ENCODE measurements around the gene GRN. TPM values are rescaled to one million over a fixed set of nuclear protein-coding genes. Genes with fewer than 3 reads are reported as not detected.
A peak's percentile ranks its signal among the peaks of the same experiment; 100 is the strongest.

Gene GRN
- total RNA-seq, 1 experiment from 2014 or later, result 127 TPM

- Histone ChIP-seq H3K9me3 (ENCODE audit: control insufficient read depth, low read depth, low read length) (no peaks in the 10 kb centered on the region), H4K91ac (ENCODE audit: insufficient read length, low read depth, low read length) (no peak overlapping the region), H3T11ph (ENCODE audit: low read length) (no peak overlapping the region), H3K18ac (ENCODE audit: insufficient read length, low read depth, low read length) (no peak overlapping the region), H3K27ac (ENCODE audit: insufficient read length, low read depth, low read length) (no peak overlapping the region), H4K20me1 (ENCODE audit: control insufficient read depth, insufficient read depth, insufficient read length) (no peaks in the 10 kb centered on the region), H3K14ac (ENCODE audit: insufficient read depth, low read length) (no peak overlapping the region), H2AFZ (ENCODE audit: low read length) (no peak overlapping the region), H3K79me2 (ENCODE audit: insufficient read depth, low read length) (no peaks in the 10 kb centered on the region), H3K23me2 (ENCODE audit: insufficient read length, low read depth, low read length, poor library complexity, severe bottlenecking) (peaks cover 5% of the 10 kb centered on the region), H2BK12ac (ENCODE audit: insufficient read length, low read depth, low read length) (no peak overlapping the region), H2BK15ac (ENCODE audit: low read depth, low read length) (no peak overlapping the region), H2AK5ac (ENCODE audit: insufficient read length, low read length) (no peak overlapping the region), H2BK120ac (ENCODE audit: low read depth, low read length, poor library complexity, severe bottlenecking) (no peak overlapping the region), H3K4ac (ENCODE audit: low read depth, low read length) (no peak overlapping the region), H3K79me1 (ENCODE audit: insufficient read depth, low read depth, low read length, poor library complexity, severe bottlenecking) (no peaks in the 10 kb centered on the region), H2BK5ac (ENCODE audit: insufficient read length, low read length) (no peak overlapping the region), H4K8ac (replicated peaks; ENCODE audit: insufficient read length, low read depth, low read length) (no peak overlapping the region), H3K27me3 (ENCODE audit: insufficient read depth, low read length) (no peaks in the 10 kb centered on the region; the same call in 1 of the 2 replicates), H2BK20ac (ENCODE audit: low read depth, low read length, poor library complexity, severe bottlenecking) (no peak overlapping the region), H4K5ac (ENCODE audit: insufficient read length, low read depth, low read length) (no peak overlapping the region), H3K4me1 (ENCODE audit: insufficient read depth, low read length) (peaks cover 8% of the 10 kb centered on the region), H3K9ac (ENCODE audit: extremely low read depth, insufficient read length, low read length) (no peak overlapping the region), H3K4me2 (ENCODE audit: insufficient read depth, insufficient read length, low read length) (no peak overlapping the region), H3K56ac (ENCODE audit: insufficient read length, low read depth, low read length) (no peak overlapping the region), H3K23ac (ENCODE audit: insufficient read length, low read depth, low read length) (no peak overlapping the region)
- peaks cover 10 to 29% of the 10 kb centered on the region in 2 experiments for H3K4me1 Mint-ChIP-seq
- peaks cover 0 to 4% (median 0%) of the 10 kb centered on the region in 3 experiments; a peak in 1 of 7 replicates for H3K36me3 Mint-ChIP-seq (ENCODE audit: insufficient read depth in 1 of 3, low read depth in 3 of 3)
- H3K27ac Mint-ChIP-seq, result peak overlapping the region in 1 of 3 experiments; percentile 64; a peak in 1 of 7 replicates
- peaks cover 4% of the 10 kb centered on the region for H3K27me3 Mint-ChIP-seq (ENCODE audit: low read depth)
- H3K9me3 Mint-ChIP-seq, result no peaks in the 10 kb centered on the region; a peak in 1 of 5 replicates
- WGBS (ENCODE audit: extremely low coverage, insufficient read length, low lambda C conversion rate), result no CpG with 5 or more reads among the region's 5 CpGs
- H3K4me3 Mint-ChIP-seq, result peak overlapping the region in 1 of 2 experiments; percentile 42; a peak in 1 of 5 replicates
- TF ChIP-seq CTCF (conservative IDR thresholded peaks at IDR 0.05), result peak; percentile 73
- peak; percentile 89 for DNase-seq
These were observed 31.0 kb downstream of the GRN start for GRCh38 chr17:44376124-44376523.

All from H9 (cell line).